Neural cell (in vitro differentiated cells): ENCODE data around the gene RC3H1.

Source experiments
- TF ChIP-seq, protein P1 (sequence below): fragments of 450-650 bp; IDR thresholded peaks from 2 replicates; pipeline ENCODE4 v1.5.1; 2014; ENCODE audit warnings: antibody characterized with exemption, mild to moderate bottlenecking, moderate library complexity; ENCODE audit not compliant: poor library complexity, severe bottlenecking
- TF ChIP-seq, protein P2 (sequence below): IDR thresholded peaks from 2 replicates; pipeline ENCODE4 v1.6.1; 2012; ENCODE audit warnings: borderline replicate concordance

DNA sequence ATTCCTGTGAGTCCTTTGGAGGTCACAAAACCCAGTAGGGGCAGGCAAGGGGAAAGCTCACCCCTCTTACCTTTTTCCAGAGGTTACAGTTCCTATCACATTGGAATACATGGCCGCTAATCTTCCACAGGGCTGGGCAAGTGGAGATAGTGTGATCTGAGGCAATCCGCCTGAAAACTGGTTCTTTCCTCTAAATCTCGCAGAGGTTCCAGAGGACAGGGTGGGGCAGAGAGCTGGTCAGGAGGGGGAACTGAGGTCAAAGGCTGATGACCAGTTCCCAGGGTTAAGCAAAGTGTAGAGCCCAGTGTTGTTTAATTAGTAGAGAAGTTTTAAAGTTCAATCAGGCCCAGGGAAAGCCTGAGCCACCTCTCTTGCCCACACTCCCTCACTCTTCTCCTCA lies 105.0 kb downstream of the RC3H1 start, which contains the start of gene SERPINC1:
- TF ChIP-seq, protein P1, sequence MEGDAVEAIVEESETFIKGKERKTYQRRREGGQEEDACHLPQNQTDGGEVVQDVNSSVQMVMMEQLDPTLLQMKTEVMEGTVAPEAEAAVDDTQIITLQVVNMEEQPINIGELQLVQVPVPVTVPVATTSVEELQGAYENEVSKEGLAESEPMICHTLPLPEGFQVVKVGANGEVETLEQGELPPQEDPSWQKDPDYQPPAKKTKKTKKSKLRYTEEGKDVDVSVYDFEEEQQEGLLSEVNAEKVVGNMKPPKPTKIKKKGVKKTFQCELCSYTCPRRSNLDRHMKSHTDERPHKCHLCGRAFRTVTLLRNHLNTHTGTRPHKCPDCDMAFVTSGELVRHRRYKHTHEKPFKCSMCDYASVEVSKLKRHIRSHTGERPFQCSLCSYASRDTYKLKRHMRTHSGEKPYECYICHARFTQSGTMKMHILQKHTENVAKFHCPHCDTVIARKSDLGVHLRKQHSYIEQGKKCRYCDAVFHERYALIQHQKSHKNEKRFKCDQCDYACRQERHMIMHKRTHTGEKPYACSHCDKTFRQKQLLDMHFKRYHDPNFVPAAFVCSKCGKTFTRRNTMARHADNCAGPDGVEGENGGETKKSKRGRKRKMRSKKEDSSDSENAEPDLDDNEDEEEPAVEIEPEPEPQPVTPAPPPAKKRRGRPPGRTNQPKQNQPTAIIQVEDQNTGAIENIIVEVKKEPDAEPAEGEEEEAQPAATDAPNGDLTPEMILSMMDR, result no peak
- TF ChIP-seq, protein P2, sequence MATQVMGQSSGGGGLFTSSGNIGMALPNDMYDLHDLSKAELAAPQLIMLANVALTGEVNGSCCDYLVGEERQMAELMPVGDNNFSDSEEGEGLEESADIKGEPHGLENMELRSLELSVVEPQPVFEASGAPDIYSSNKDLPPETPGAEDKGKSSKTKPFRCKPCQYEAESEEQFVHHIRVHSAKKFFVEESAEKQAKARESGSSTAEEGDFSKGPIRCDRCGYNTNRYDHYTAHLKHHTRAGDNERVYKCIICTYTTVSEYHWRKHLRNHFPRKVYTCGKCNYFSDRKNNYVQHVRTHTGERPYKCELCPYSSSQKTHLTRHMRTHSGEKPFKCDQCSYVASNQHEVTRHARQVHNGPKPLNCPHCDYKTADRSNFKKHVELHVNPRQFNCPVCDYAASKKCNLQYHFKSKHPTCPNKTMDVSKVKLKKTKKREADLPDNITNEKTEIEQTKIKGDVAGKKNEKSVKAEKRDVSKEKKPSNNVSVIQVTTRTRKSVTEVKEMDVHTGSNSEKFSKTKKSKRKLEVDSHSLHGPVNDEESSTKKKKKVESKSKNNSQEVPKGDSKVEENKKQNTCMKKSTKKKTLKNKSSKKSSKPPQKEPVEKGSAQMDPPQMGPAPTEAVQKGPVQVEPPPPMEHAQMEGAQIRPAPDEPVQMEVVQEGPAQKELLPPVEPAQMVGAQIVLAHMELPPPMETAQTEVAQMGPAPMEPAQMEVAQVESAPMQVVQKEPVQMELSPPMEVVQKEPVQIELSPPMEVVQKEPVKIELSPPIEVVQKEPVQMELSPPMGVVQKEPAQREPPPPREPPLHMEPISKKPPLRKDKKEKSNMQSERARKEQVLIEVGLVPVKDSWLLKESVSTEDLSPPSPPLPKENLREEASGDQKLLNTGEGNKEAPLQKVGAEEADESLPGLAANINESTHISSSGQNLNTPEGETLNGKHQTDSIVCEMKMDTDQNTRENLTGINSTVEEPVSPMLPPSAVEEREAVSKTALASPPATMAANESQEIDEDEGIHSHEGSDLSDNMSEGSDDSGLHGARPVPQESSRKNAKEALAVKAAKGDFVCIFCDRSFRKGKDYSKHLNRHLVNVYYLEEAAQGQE, result no peak
